ENCODE data around the gene PABPC3. TPM values are rescaled to one million over a fixed set of nuclear protein-coding genes. Genes with fewer than 3 reads are reported as not detected.

Gene PABPC3
- total and polyA plus RNA-seq, 2 of the 13 experiments (the other 11 are each of a cell fraction or from before 2014, with no cell fraction given) = 0.04 to 0.09 TPM

- no peak for TF ChIP-seq IRF2 (CRISPR knock-in tag; IDR thresholded peaks at IDR 0.05)
- no peak for TF ChIP-seq SALL2 (CRISPR knock-in tag; IDR thresholded peaks at IDR 0.05)
- no peak for TF ChIP-seq SP5 (CRISPR knock-in tag; IDR thresholded peaks at IDR 0.05; ENCODE audit: borderline replicate concordance, low read depth)
Measured at GRCh38 chr13:25137788-25138115, 41.8 kb downstream of the PABPC3 start (continued).

- ATAC-seq (no peak), FAIRE-seq (no peak), DNase-seq (ENCODE audit: low spot score) (no peak)
- no peaks in the 10 kb centered on the region for H4K20me1 ChIP-seq (ENCODE audit: insufficient read depth, low read length)
- in situ Hi-C loops (cut with HindIII; ENCODE audit: extremely low pct_ligation_motif_present, low pct_unique_long_range_greater_than_20kb) (no loop called here), intact Hi-C loops (cut with micrococcal nuclease; ENCODE audit: unreplicated experiment) (no loop called here)
- POLR2A ChIA-PET = no interaction called here
- no peaks in the 10 kb centered on the region for H3K36me3 ChIP-seq (replicated peaks in 1 of 2; ENCODE audit: control insufficient read depth in 1 of 2, insufficient read depth in 2 of 2, low read length in 2 of 2)
- no peaks in the 10 kb centered on the region for H3K4me1 ChIP-seq (ENCODE audit: insufficient read depth, low read length)
- H3K27me3 ChIP-seq (ENCODE audit: control insufficient read depth in 1 of 2, insufficient read depth in 2 of 2, low read length in 2 of 2) = peaks cover 2 to 4% of the 10 kb centered on the region in 2 experiments; a peak in 3 of 5 replicates
- no peaks in the 10 kb centered on the region for H3K79me2 ChIP-seq (ENCODE audit: insufficient read depth, low read length)
- TF ChIP-seq TRAFD1 (CRISPR knock-in tag; IDR thresholded peaks at IDR 0.05; ENCODE audit: borderline replicate concordance) (no peak), KLF9 (CRISPR knock-in tag; IDR thresholded peaks at IDR 0.05; ENCODE audit: low read depth) (no peak), GABPB1 (CRISPR knock-in tag; IDR thresholded peaks at IDR 0.05) (no peak), ZBTB40 (IDR thresholded peaks at IDR 0.05) (no peak), ZBTB40 (CRISPR knock-in tag; IDR thresholded peaks at IDR 0.05) (no peak), ZNF136 (CRISPR knock-in tag; IDR thresholded peaks at IDR 0.05; ENCODE audit: low read depth) (no peak), CEBPB (IDR thresholded peaks at IDR 0.05; ENCODE audit: borderline replicate concordance, low read depth, low read length) (peak; percentile 36; the same call in 1 of the 2 replicates), ZBTB7A (CRISPR knock-in tag; IDR thresholded peaks at IDR 0.05) (no peak)
- CTCF ChIA-PET (ENCODE audit: low intra/inter-chr PET ratio, low total read pairs) = no interaction called here
- no peak overlapping the region for H3K4me3 ChIP-seq (replicated peaks in 1 of 3; ENCODE audit: insufficient read depth in 1 of 3, low read depth in 2 of 3, low read length in 3 of 3)
- H2AFZ ChIP-seq (ENCODE audit: low read length) = no peak overlapping the region
- 0% methylated on average over 1 of the region's 5 CpGs for WGBS (ENCODE audit: low lambda C conversion rate)
- BruUV-seq (replicated peaks) = no TSS peak
- H3K9me3 ChIP-seq (ENCODE audit: low read length) = no peaks in the 10 kb centered on the region
- no peak overlapping the region for H3K9ac ChIP-seq (ENCODE audit: insufficient read depth, low read depth, low read length)
- no peak overlapping the region for H3K27ac ChIP-seq (ENCODE audit: extremely low read length, insufficient read depth, low read length)
- no peak overlapping the region for H3K4me2 ChIP-seq (ENCODE audit: low read depth, low read length)
Measured at GRCh38 chr13:25141042-25141441, 45.1 kb downstream of the PABPC3 start.
